CD4-positive, CD25-positive, alpha-beta regulatory T cell (primary cell): ENCODE data around the gene ALX3. TPM values are rescaled to one million over a fixed set of nuclear protein-coding genes. Genes with fewer than 3 reads are reported as not detected.
A peak's percentile ranks its signal among the peaks of the same experiment; 100 is the strongest.

Experiments used
- ATAC-seq, 2 donors: fragments of 150-1000 bp; cut with Tn5 transposase; one replicate each; pipeline ENCODE4 v1.10.0; 2021; ENCODE audit warnings: low read depth in 2 of 2, moderate number of reproducible peaks in 2 of 2, moderate library complexity in 1 of 2
- DNase-seq, 3 donors: peaks; one replicate each; pipeline versions ENCODE4 v3.0.0 to v3.0.0-alpha.2; 2012 to 2022; ENCODE audit warnings: mixed read lengths in 1 of 3
- H3K27ac ChIP-seq: one replicate; pipeline ENCODE4 v1.7.0; 2013; ENCODE audit warnings: mild to moderate bottlenecking, low read length; ENCODE audit not compliant: insufficient read depth, poor library complexity, severe bottlenecking
- H3K27me3 ChIP-seq: one replicate; pipeline ENCODE4 v1.7.0; 2013; ENCODE audit warnings: low read length; ENCODE audit not compliant: control insufficient read depth, insufficient read depth
- H3K36me3 ChIP-seq: one replicate; pipeline ENCODE4 v1.7.0; 2013; ENCODE audit warnings: mild to moderate bottlenecking, low read length, moderate library complexity; ENCODE audit not compliant: control insufficient read depth, insufficient read depth
- H3K4me1 ChIP-seq: 2 replicates; pipeline ENCODE4 v1.7.0; 2013; ENCODE audit warnings: mild to moderate bottlenecking, low read length; ENCODE audit not compliant: insufficient read depth, control insufficient read depth, poor library complexity, severe bottlenecking
- H3K4me3 ChIP-seq: one replicate; pipeline ENCODE4 v1.7.0; 2013; ENCODE audit warnings: low read depth, mild to moderate bottlenecking, low read length, moderate library complexity
- H3K9me3 ChIP-seq, 2 experiments: 1 replicate in 1 of 2; 2 replicates in 1 of 2; pipeline ENCODE4 v1.7.0; 2013; ENCODE audit warnings: low read length in 2 of 2, mild to moderate bottlenecking in 1 of 2, moderate library complexity in 1 of 2; ENCODE audit not compliant: control insufficient read depth in 2 of 2
- H3K27ac Mint-ChIP-seq, 3 donors: one replicate each; pipeline ENCODE4 v1.8.0; 2020 to 2022; ENCODE audit warnings: mild to moderate bottlenecking in 3 of 3, mixed read lengths in 3 of 3, moderate library complexity in 2 of 3
- H3K27me3 Mint-ChIP-seq: one replicate; pipeline ENCODE4 v1.8.0; 2022; ENCODE audit warnings: mild to moderate bottlenecking, mixed read lengths
- H3K36me3 Mint-ChIP-seq: one replicate; pipeline ENCODE4 v1.8.0; 2020; ENCODE audit warnings: mixed read lengths
- H3K4me1 Mint-ChIP-seq, 4 donors: one replicate each; pipeline ENCODE4 v1.8.0; 2020 to 2022; ENCODE audit warnings: mixed read lengths in 4 of 4, mild to moderate bottlenecking in 1 of 4
- H3K4me3 Mint-ChIP-seq, 4 donors: one replicate each; pipeline ENCODE4 v1.8.0; 2020 to 2022; ENCODE audit warnings: mild to moderate bottlenecking in 4 of 4, mixed read lengths in 4 of 4, moderate library complexity in 3 of 4
- H3K9me3 Mint-ChIP-seq, 7 donors: one replicate each; pipeline ENCODE4 v1.8.0; 2020 to 2022; ENCODE audit warnings: mixed read lengths in 7 of 7, mild to moderate bottlenecking in 3 of 7, moderate library complexity in 2 of 7
- polyA plus RNA-seq, 4 donors: library from polyadenylated mRNA; unstranded; fragments of 300-500 nt; fragmentation: Illumina TruSeq; gene quantifications; one replicate each; pipeline ENCODE4 v1.2.3, GENCODE V29; 2021
- total RNA-seq: library from RNA; stranded (reverse); gene quantifications from one replicate; pipeline ENCODE4 v1.2.3, GENCODE V29; 2022

Gene ALX3
- total and polyA plus RNA-seq, 5 donors from 2014 or later: not detected

DNA sequence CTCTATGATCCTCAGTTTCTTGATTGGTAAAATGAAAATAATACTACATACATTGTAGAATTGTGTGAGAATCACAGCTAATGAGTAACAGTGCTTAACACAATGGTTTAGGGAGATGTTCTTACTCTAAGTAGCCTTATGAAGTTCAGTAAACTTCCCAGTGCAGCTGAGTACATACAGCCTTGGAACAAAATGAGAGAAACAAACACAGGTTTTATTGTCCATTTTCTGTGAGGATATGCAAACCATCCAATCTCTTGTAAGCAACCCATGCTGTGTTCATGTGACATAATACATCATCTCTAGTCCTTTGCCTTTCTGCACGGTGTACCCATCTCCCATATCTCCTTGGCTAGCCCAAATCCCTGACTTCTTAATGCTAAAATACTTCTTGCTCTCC is 50.7 kb downstream of the ALX3 start:
- DNase-seq (no peak), ATAC-seq (no peak)
- H3K27me3 ChIP-seq: no peaks in the 10 kb centered on the region
- no peak overlapping the region for H3K27ac Mint-ChIP-seq
- H3K27ac ChIP-seq: no peak overlapping the region
- H3K4me3 ChIP-seq: no peak overlapping the region
- peaks cover 81% of the 10 kb centered on the region for H3K36me3 ChIP-seq
- H3K9me3 ChIP-seq: no peaks in the 10 kb centered on the region
- H3K27me3 Mint-ChIP-seq: no peaks in the 10 kb centered on the region
- H3K4me1 ChIP-seq: no peaks in the 10 kb centered on the region
- no peaks in the 10 kb centered on the region for H3K9me3 Mint-ChIP-seq
- no peak overlapping the region for H3K4me3 Mint-ChIP-seq
- H3K4me1 Mint-ChIP-seq: no peaks in the 10 kb centered on the region
- peaks cover 48% of the 10 kb centered on the region for H3K36me3 Mint-ChIP-seq

DNA sequence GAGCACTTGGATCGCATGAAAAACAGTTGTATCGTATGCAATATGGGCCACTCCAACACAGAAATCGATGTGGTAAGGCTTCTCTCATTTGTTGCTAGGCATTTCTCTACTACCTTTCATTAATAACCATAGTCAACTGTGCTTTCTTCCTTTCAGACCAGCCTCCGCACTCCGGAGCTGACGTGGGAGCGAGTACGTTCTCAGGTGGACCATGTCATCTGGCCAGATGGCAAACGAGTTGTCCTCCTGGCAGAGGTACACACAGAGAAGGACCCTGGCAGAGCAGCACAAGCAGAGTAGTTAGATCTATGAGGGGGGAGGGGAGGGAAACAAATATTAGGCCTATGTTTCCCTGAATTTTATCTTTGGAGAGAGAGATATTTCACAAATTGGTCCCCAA is 52.1 kb downstream of the ALX3 start:
- H3K9me3 ChIP-seq: no peaks in the 10 kb centered on the region
- H3K4me3 Mint-ChIP-seq: no peak overlapping the region
- no peaks in the 10 kb centered on the region for H3K4me1 ChIP-seq
- DNase-seq (no peak), ATAC-seq (no peak)
- no peaks in the 10 kb centered on the region for H3K9me3 Mint-ChIP-seq
- no peaks in the 10 kb centered on the region for H3K27me3 ChIP-seq
- no peak overlapping the region for H3K4me3 ChIP-seq
- peak overlapping the region in 1 of 3 donors; percentile 89 for H3K27ac Mint-ChIP-seq
- peaks cover 50% of the 10 kb centered on the region for H3K36me3 Mint-ChIP-seq
- no peaks in the 10 kb centered on the region for H3K27me3 Mint-ChIP-seq
- H3K36me3 ChIP-seq: peaks cover 83% of the 10 kb centered on the region
- H3K27ac ChIP-seq: no peak overlapping the region
- no peaks in the 10 kb centered on the region for H3K4me1 Mint-ChIP-seq

DNA sequence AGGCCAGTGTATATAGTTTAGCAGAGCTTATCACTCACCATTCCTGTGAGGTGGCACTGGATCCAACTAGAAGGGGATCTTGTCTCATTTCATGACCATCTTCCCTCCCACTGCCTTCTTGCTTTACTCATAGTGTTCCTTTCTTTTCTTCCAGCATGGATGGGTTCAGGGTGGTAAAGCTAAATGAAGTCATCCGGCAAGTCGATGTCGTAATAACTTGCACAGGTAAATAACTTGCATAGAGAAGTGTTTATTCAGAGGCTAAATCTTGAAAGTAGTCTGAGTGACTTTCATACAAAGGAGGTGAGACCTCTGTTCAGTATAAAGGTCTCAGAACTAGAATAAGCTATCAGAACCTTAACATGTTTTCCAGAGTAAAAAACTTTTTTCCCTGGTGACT is 52.7 kb downstream of the ALX3 start:
- Mint-ChIP-seq H3K4me1 (peaks cover 0 to 2% (median under 1%) of the 10 kb centered on the region in 4 donors), H3K4me3 (no peak overlapping the region), H3K9me3 (no peaks in the 10 kb centered on the region), H3K27me3 (no peaks in the 10 kb centered on the region), H3K36me3 (peaks cover 50% of the 10 kb centered on the region), H3K27ac (peak overlapping the region in 1 of 3 donors; percentile 29)
- no peak overlapping the region for H3K4me3 ChIP-seq
- no peak for DNase-seq
- ATAC-seq: no peak
- H3K9me3 ChIP-seq: no peaks in the 10 kb centered on the region
- no peaks in the 10 kb centered on the region for H3K4me1 ChIP-seq
- H3K36me3 ChIP-seq: peaks cover 81% of the 10 kb centered on the region
- H3K27me3 ChIP-seq: no peaks in the 10 kb centered on the region
- no peak overlapping the region for H3K27ac ChIP-seq

DNA sequence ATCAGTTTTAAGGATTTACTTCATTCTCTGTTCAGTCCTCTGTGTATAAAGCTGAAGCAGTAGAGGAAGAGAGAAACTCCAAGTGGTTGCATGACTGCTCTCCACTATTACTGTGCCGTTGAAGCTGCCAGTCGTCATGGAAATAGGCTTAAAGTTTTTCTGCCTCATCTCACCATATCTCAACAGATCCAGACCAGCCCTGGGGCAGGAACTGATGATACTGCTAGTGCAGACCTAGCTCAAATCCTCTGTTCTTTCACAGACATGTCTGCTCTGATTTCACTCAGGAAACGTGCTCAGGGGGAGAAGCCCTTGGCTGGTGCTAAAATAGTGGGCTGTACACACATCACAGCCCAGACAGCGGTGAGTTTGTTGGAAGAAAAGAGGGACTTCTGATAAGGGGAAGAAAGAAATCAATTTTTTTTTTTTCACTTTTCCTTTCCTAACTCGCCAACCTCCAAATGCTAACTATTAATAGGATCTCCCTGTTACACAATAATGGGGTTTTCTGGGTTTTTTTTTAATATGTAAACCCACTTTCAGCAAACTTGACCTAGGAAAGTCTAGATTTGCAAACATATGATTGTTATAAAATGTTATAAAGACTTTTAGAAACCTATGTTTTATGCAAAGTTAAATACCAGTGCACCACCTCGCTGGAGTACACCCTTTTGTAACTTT is 58.2 kb downstream of the ALX3 start:
- Mint-ChIP-seq H3K27ac (peak overlapping the region; percentile 54 to 69 (median 60)), H3K27me3 (no peaks in the 10 kb centered on the region), H3K9me3 (no peaks in the 10 kb centered on the region), H3K36me3 (peaks cover 50% of the 10 kb centered on the region), H3K4me1 (peaks cover 4 to 18% (median 12%) of the 10 kb centered on the region in 4 donors), H3K4me3 (no peak overlapping the region)
- peak overlapping the region; percentile 60 for H3K4me3 ChIP-seq
- peaks cover 6% of the 10 kb centered on the region for H3K4me1 ChIP-seq
- ATAC-seq (peak; percentile 11 to 13), DNase-seq (peak in 1 of 3 donors; percentile 5)
- H3K9me3 ChIP-seq: no peaks in the 10 kb centered on the region
- no peaks in the 10 kb centered on the region for H3K27me3 ChIP-seq
- H3K36me3 ChIP-seq: peaks cover 66% of the 10 kb centered on the region
- peak overlapping the region; percentile 54 for H3K27ac ChIP-seq

DNA sequence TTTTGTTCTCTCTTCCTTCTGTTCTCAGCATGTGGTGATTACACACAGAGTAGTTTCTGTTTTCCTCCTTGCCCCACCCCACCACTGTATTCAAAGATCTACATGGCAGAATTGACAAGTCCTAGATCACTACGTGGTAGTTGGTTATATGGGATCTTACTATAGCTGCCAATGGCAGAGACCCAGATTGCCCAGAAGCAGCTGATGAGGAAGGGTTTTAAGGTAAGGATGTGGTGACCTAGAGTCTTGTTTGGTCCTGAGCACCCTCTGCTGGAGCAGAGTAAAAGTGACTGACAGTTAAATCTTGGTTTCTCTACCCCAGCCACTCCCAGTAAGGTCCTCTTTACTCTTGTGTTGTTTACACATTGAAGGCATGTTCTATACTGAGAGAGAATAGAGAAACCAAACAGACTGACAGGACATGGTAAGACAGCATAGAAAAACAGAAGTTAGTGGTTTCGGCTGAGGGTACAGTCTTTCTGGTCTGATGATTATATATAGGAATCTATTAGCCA is 58.9 kb downstream of the ALX3 start:
- H3K4me1 ChIP-seq: peaks cover 6% of the 10 kb centered on the region
- H3K27ac ChIP-seq: peak overlapping the region; percentile 54
- no peaks in the 10 kb centered on the region for H3K27me3 ChIP-seq
- H3K4me3 ChIP-seq: peak overlapping the region; percentile 60
- H3K36me3 ChIP-seq: peaks cover 61% of the 10 kb centered on the region
- Mint-ChIP-seq H3K4me1 (peaks cover 4 to 18% (median 13%) of the 10 kb centered on the region in 4 donors), H3K9me3 (no peaks in the 10 kb centered on the region), H3K27me3 (no peaks in the 10 kb centered on the region), H3K4me3 (no peak overlapping the region), H3K36me3 (peaks cover 46% of the 10 kb centered on the region), H3K27ac (peak overlapping the region; percentile 54 to 69 (median 60))
- no peaks in the 10 kb centered on the region for H3K9me3 ChIP-seq
- ATAC-seq (peak; percentile 92 to 95), DNase-seq (peak; percentile 17 to 88 (median 61))

Other genes starting within 250 kb of the ALX3 start
- 28.4 TPM for gene CSF1, start 159.8 kb downstream of the ALX3 start, total RNA-seq
- gene CSF1, start 159.8 kb downstream of the ALX3 start, polyA plus RNA-seq: 10 to 100 TPM; 12.2 to 21.1 (median 16.1) TPM
- 27.8 TPM for gene AHCYL1, start 85.9 kb downstream of the ALX3 start, total RNA-seq
- 10 to 100 TPM; 43.4 to 49.3 (median 46.1) TPM for gene AHCYL1, start 85.9 kb downstream of the ALX3 start, polyA plus RNA-seq
- 83.3 TPM for gene STRIP1, start 36.0 kb downstream of the ALX3 start, total RNA-seq
- 10 to 100 TPM; 22.5 to 32.3 (median 25.7) TPM for gene STRIP1, start 36.0 kb downstream of the ALX3 start, polyA plus RNA-seq
- gene UBL4B, start 41.8 kb upstream of the ALX3 start, total RNA-seq: not detected
- gene UBL4B, start 41.8 kb upstream of the ALX3 start, polyA plus RNA-seq: not detected
- gene SLC6A17, start 79.8 kb upstream of the ALX3 start, total RNA-seq: not detected
- gene SLC6A17, start 79.8 kb upstream of the ALX3 start, polyA plus RNA-seq: not detected
- 16.4 TPM for gene KCNC4, start 139.6 kb upstream of the ALX3 start, total RNA-seq
- 1 to 10 TPM in 3 of 4 donors, under 1 TPM in 1; 0.68 to 1.7 (median 1.3) TPM for gene KCNC4, start 139.6 kb upstream of the ALX3 start, polyA plus RNA-seq